ENCODE results near the gene UBE2H. TPM values are rescaled to one million over a fixed set of nuclear protein-coding genes. Genes with fewer than 3 reads are reported as not detected.

UBE2H gene
- total and polyA plus RNA-seq, 2 donors (not counting 1 experiment from before 2014, with no cell fraction given): 23.3 to 54.1 TPM

GRCh38 chr7:129889133-129889844 is 63.5 kb downstream of the UBE2H start:
- Histone ChIP-seq H3K36me3 (replicated peaks in 1 of 2; ENCODE audit: control extremely low read depth in 1 of 2, control insufficient read depth in 1 of 2, extremely low read depth in 1 of 2, insufficient read depth in 2 of 2, low read length in 1 of 2) (peaks cover 2 to 19% of the 10 kb centered on the region in 2 experiments), H3K4me3 (ENCODE audit: control extremely low read depth in 1 of 5, extremely low read depth in 1 of 5, insufficient read depth in 1 of 5, low read depth in 2 of 5, low read length in 4 of 5) (no peak overlapping the region), H3K9ac (ENCODE audit: low read length) (no peak overlapping the region), H3K4me1 (ENCODE audit: control insufficient read depth in 2 of 2, insufficient read depth in 2 of 2, low read length in 2 of 2) (peaks cover 14% of the 10 kb centered on the region in 2 donors), H2AFZ (ENCODE audit: insufficient read depth, low read depth, low read length, poor library complexity, severe bottlenecking) (no peak overlapping the region), H3K27ac (ENCODE audit: low read length in 2 of 2) (no peak overlapping the region), H3K27me3 (replicated peaks in 1 of 4; ENCODE audit: control extremely low read depth in 1 of 4, control insufficient read depth in 3 of 4, insufficient read depth in 4 of 4, low read length in 3 of 4) (no peaks in the 10 kb centered on the region), H4K20me1 (ENCODE audit: control insufficient read depth, insufficient read depth, low read length, poor library complexity, severe bottlenecking) (peaks cover 47% of the 10 kb centered on the region), H3K4me2 (replicated peaks; ENCODE audit: low read depth, low read length, poor library complexity, severe bottlenecking) (no peak overlapping the region), H3K9me3 (ENCODE audit: control extremely low read depth in 1 of 3, control insufficient read depth in 2 of 3, insufficient read depth in 1 of 3, low read length in 2 of 3) (no peaks in the 10 kb centered on the region), H3K79me2 (ENCODE audit: control insufficient read depth, insufficient read depth, low read length) (peaks cover 73% of the 10 kb centered on the region)
- Mint-ChIP-seq H3K27me3 (no peaks in the 10 kb centered on the region), H3K4me3 (no peak overlapping the region), H3K9me3 (ENCODE audit: insufficient read depth) (no peaks in the 10 kb centered on the region), H3K4me1 (peaks cover 20% of the 10 kb centered on the region), H3K27ac (no peak overlapping the region)
- intact Hi-C loops (cut with micrococcal nuclease): no loop called here
- TF ChIP-seq EZH2 (IDR thresholded peaks at IDR 0.05; ENCODE audit: borderline replicate concordance, insufficient read depth, low read depth, low read length, poor library complexity, severe bottlenecking): no peak
- no peak for TF ChIP-seq CTCF (IDR thresholded peaks at IDR 0.05)
- ATAC-seq (ENCODE audit: low read depth): no peak
- CTCF ChIA-PET: interaction anchor here (1.1 kb wide), 1 partner anchor 9 kb away, joined by 3 read pairs; no protein-coding TSS in a partner anchor
- WGBS (ENCODE audit: insufficient coverage): no CpG with 5 or more reads among the region's 5 CpGs
- POLR2A ChIA-PET: no interaction called here
- DNase-seq: no peak

- Mint-ChIP-seq H3K27ac (no peak overlapping the region), H3K4me1 (peaks cover 11% of the 10 kb centered on the region), H3K9me3 (ENCODE audit: insufficient read depth) (no peaks in the 10 kb centered on the region), H3K4me3 (no peak overlapping the region), H3K27me3 (no peaks in the 10 kb centered on the region)
- no peak for ATAC-seq (ENCODE audit: low read depth)
- intact Hi-C loops (cut with micrococcal nuclease): no loop called here
- no peak overlapping the region for H3K27ac ChIP-seq (ENCODE audit: low read length in 2 of 2)
- H3K27me3 ChIP-seq (replicated peaks in 1 of 4; ENCODE audit: control extremely low read depth in 1 of 4, control insufficient read depth in 3 of 4, insufficient read depth in 4 of 4, low read length in 3 of 4): no peaks in the 10 kb centered on the region
- peaks cover 67% of the 10 kb centered on the region for H3K79me2 ChIP-seq (ENCODE audit: control insufficient read depth, insufficient read depth, low read length)
- ChIA-PET CTCF (interaction anchor here (0.7 kb wide), 1 partner anchor 45 kb away, joined by 6 read pairs; no protein-coding TSS in a partner anchor), POLR2A (no interaction called here)
- TF ChIP-seq EZH2 (IDR thresholded peaks at IDR 0.05; ENCODE audit: borderline replicate concordance, insufficient read depth, low read depth, low read length, poor library complexity, severe bottlenecking) (no peak), CTCF (IDR thresholded peaks at IDR 0.05) (no peak)
- H2AFZ ChIP-seq (ENCODE audit: insufficient read depth, low read depth, low read length, poor library complexity, severe bottlenecking): no peak overlapping the region
- H4K20me1 ChIP-seq (ENCODE audit: control insufficient read depth, insufficient read depth, low read length, poor library complexity, severe bottlenecking): peaks cover 38% of the 10 kb centered on the region
- no peak for DNase-seq
- H3K9me3 ChIP-seq (ENCODE audit: control extremely low read depth in 1 of 3, control insufficient read depth in 2 of 3, insufficient read depth in 1 of 3, low read length in 2 of 3): no peaks in the 10 kb centered on the region
- H3K9ac ChIP-seq (ENCODE audit: low read length): no peak overlapping the region
- no peak overlapping the region for H3K4me3 ChIP-seq (ENCODE audit: control extremely low read depth in 1 of 5, extremely low read depth in 1 of 5, insufficient read depth in 1 of 5, low read depth in 2 of 5, low read length in 4 of 5)
- H3K4me2 ChIP-seq (replicated peaks; ENCODE audit: low read depth, low read length, poor library complexity, severe bottlenecking): no peak overlapping the region
- H3K36me3 ChIP-seq (replicated peaks in 1 of 2; ENCODE audit: control extremely low read depth in 1 of 2, control insufficient read depth in 1 of 2, extremely low read depth in 1 of 2, insufficient read depth in 2 of 2, low read length in 1 of 2): peaks cover 2 to 19% of the 10 kb centered on the region in 2 experiments
- H3K4me1 ChIP-seq (ENCODE audit: control insufficient read depth in 2 of 2, insufficient read depth in 2 of 2, low read length in 2 of 2): peaks cover 6 to 8% of the 10 kb centered on the region in 2 donors
- WGBS (ENCODE audit: insufficient coverage): no CpG with 5 or more reads among the region's 1 CpG
Observed at GRCh38 chr7:129887865-129888264, 64.9 kb downstream of the UBE2H start.
